Nephron progenitor cell (in vitro differentiated cells): ENCODE measurements around the gene BARHL2.

Experiments
- DNase-seq: peaks from one replicate; pipeline ENCODE4 v3.0.0; 2021
- H3K27ac Mint-ChIP-seq: 2 replicates; pipeline ENCODE4 v1.8.0; 2021; ENCODE audit warnings: mild to moderate bottlenecking, moderate library complexity, mixed read lengths
- H3K27me3 Mint-ChIP-seq: 2 replicates; pipeline ENCODE4 v1.8.0; 2021; ENCODE audit warnings: mild to moderate bottlenecking, low read depth, mixed read lengths; ENCODE audit not compliant: poor library complexity
- H3K36me3 Mint-ChIP-seq: 2 replicates; pipeline ENCODE4 v1.8.0; 2021; ENCODE audit warnings: low read depth, mixed read lengths
- H3K4me1 Mint-ChIP-seq: 2 replicates; pipeline ENCODE4 v1.8.0; 2021; ENCODE audit warnings: mixed read lengths
- H3K4me3 Mint-ChIP-seq: 2 replicates; pipeline ENCODE4 v1.8.0; 2021; ENCODE audit warnings: mild to moderate bottlenecking, moderate library complexity, mixed read lengths
- H3K9me3 Mint-ChIP-seq: 2 replicates; pipeline ENCODE4 v1.8.0; 2021; ENCODE audit warnings: mild to moderate bottlenecking, moderate library complexity, mixed read lengths
- TF ChIP-seq, protein P1 (sequence below): fragments of 200-600 bp; sonication (generic); IDR thresholded peaks from 2 replicates; pipeline ENCODE4 v1.5.0; 2021; ENCODE audit warnings: antibody characterized with exemption

Gene BARHL2

DNA sequence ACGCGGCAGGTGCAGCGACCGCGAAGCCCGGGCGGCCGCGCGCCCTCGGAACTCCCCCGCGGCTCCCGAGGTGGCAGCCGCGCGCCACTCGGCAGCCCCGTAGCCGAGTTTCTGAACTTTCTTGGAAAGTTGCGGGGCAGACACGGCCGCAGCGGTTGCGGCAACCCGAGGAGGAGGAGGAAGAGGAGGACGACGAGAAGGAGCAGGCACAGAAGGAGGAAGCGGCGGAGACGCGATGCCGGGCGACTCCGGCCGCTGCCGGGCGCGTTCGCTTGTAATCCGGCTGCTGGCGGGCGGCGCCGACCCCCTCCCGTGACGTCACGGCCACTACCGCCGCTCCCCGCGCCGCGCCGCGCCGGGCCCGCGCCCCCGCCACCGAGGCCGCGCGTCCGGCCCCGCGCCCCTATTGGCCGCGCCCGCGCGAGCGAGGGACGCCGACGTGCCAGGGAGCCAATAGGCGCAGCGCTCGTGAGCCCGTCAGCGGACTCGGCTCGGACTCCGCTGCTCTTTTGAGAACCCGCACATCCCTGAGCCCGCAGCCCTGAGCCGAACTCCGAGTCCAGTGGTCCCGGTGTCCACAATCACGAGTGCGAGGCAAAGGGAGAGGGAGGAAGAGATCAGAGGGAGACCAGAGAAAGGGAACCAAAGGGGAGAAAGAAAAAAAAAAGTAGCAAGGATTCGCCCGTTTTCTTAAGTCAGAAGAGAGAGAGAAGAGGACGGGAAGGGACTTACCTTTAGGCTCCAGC, 736 bp upstream of the BARHL2 start:
- Mint-ChIP-seq H3K4me1 (peaks cover 22% of the 10 kb centered on the region), H3K9me3 (peaks cover 3% of the 10 kb centered on the region), H3K27ac (no peak overlapping the region), H3K4me3 (peak overlapping the region; percentile 77), H3K27me3 (peaks cover 100% of the 10 kb centered on the region), H3K36me3 (no peaks in the 10 kb centered on the region)
- peak; percentile 71 for DNase-seq
- TF ChIP-seq, protein P1, sequence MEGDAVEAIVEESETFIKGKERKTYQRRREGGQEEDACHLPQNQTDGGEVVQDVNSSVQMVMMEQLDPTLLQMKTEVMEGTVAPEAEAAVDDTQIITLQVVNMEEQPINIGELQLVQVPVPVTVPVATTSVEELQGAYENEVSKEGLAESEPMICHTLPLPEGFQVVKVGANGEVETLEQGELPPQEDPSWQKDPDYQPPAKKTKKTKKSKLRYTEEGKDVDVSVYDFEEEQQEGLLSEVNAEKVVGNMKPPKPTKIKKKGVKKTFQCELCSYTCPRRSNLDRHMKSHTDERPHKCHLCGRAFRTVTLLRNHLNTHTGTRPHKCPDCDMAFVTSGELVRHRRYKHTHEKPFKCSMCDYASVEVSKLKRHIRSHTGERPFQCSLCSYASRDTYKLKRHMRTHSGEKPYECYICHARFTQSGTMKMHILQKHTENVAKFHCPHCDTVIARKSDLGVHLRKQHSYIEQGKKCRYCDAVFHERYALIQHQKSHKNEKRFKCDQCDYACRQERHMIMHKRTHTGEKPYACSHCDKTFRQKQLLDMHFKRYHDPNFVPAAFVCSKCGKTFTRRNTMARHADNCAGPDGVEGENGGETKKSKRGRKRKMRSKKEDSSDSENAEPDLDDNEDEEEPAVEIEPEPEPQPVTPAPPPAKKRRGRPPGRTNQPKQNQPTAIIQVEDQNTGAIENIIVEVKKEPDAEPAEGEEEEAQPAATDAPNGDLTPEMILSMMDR = no peak

DNA sequence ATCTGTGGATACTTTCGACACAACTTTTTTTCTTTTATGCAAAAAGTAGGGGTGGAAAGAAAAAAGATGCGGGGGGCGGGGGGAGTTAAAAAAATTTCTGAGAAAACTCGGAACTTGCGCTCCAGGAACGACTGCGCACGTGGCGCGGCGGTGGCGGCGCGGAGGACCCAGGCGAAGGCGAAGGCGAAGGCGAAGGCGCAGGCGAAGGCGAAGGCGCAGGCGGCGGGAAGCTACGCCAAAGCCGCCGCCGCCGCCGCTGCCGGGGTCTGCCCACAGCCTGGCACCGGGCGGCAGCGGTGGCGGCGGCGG, 208 bp upstream of the BARHL2 start:
- H3K9me3 Mint-ChIP-seq = peaks cover 3% of the 10 kb centered on the region
- peaks cover 22% of the 10 kb centered on the region for H3K4me1 Mint-ChIP-seq
- DNase-seq = no peak
- H3K27me3 Mint-ChIP-seq = peaks cover 100% of the 10 kb centered on the region
- H3K36me3 Mint-ChIP-seq = no peaks in the 10 kb centered on the region
- H3K27ac Mint-ChIP-seq = no peak overlapping the region
- peak overlapping the region; percentile 69 for H3K4me3 Mint-ChIP-seq
- TF ChIP-seq, protein P1 = no peak

DNA sequence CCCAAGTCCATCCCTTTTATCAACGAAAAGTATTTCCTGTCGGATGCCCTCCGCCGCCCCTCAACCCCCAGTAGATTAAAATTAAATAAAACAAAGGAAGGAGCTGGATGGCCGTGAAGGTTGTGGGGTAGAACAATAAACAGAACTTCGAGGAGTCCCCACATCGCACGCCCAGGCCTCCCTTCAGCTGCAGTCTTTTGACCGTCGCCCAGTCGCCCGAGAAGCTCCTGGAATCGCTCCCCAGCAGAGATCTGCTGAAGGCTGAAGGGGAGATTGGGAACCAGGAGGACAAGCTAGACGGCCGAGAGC, 905 bp downstream of the BARHL2 start:
- Mint-ChIP-seq H3K9me3 (peaks cover 1% of the 10 kb centered on the region), H3K27ac (no peak overlapping the region), H3K36me3 (no peaks in the 10 kb centered on the region), H3K4me3 (peak overlapping the region; percentile 61), H3K4me1 (peaks cover 22% of the 10 kb centered on the region), H3K27me3 (peaks cover 100% of the 10 kb centered on the region)
- TF ChIP-seq, protein P1 = no peak
- DNase-seq = no peak

DNA sequence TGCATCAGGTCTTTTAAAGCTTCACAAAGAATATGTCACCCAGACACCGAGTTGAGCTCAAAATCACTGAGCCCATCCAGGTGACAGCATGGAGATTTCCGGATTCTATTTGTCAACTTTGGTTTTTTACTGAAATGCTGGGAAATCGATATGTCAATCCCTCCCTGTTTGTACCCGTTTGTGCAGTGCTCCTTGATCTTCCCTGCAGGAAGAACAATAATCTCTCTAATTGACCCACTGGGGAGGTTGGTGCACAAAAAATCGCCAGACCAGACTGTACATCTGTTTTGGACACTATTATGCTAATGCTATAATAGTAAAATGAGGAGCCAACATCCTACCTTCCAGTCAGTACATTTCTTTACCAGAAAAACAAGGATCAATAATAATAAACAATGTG, 1.8 kb downstream of the BARHL2 start:
- Mint-ChIP-seq H3K27me3 (peaks cover 100% of the 10 kb centered on the region), H3K36me3 (no peaks in the 10 kb centered on the region), H3K4me3 (no peak overlapping the region), H3K9me3 (no peaks in the 10 kb centered on the region), H3K27ac (no peak overlapping the region), H3K4me1 (peaks cover 22% of the 10 kb centered on the region)
- TF ChIP-seq, protein P1 = no peak
- no peak for DNase-seq

DNA sequence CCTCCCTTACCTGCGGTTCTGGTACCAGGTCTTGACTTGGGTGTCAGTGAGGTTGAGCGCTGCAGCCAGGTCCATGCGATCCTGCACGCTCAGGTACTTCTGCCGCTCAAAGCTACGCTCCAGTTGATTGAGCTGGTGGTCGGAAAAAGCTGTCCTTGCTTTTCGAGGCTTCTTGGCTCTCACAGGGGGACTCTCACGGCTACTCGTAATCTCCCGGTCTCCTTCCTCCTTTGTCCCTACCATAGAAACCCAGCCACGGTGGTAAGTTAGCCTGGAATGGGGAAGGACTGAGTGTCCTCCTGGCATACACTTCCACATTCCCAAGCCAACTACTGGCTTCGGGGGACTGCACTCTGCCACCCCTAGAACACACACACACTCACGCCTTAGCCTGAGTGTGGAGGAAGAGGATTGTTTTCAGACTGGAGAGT, 2.6 kb downstream of the BARHL2 start:
- Mint-ChIP-seq H3K36me3 (no peaks in the 10 kb centered on the region), H3K27me3 (peaks cover 100% of the 10 kb centered on the region), H3K4me3 (no peak overlapping the region), H3K9me3 (no peaks in the 10 kb centered on the region), H3K27ac (no peak overlapping the region), H3K4me1 (peaks cover 22% of the 10 kb centered on the region)
- TF ChIP-seq, protein P1 = no peak
- no peak for DNase-seq
